GM18873 (cell line): Measurements from ENCODE around the gene PMPCA.

ENCODE experiments used
- ATAC-seq: cut with Tn5 transposase; IDR thresholded peaks from one replicate; pipeline ENCODE4 v1.9.1; 2021; ENCODE audit warnings: mild to moderate bottlenecking, moderate library complexity, moderate number of reproducible peaks; ENCODE audit not compliant: unreplicated experiment, low FRiP score

Gene PMPCA, protein sequence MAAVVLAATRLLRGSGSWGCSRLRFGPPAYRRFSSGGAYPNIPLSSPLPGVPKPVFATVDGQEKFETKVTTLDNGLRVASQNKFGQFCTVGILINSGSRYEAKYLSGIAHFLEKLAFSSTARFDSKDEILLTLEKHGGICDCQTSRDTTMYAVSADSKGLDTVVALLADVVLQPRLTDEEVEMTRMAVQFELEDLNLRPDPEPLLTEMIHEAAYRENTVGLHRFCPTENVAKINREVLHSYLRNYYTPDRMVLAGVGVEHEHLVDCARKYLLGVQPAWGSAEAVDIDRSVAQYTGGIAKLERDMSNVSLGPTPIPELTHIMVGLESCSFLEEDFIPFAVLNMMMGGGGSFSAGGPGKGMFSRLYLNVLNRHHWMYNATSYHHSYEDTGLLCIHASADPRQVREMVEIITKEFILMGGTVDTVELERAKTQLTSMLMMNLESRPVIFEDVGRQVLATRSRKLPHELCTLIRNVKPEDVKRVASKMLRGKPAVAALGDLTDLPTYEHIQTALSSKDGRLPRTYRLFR

GRCh38 chr9:136410500-136411287, at the start of gene PMPCA, which contains the start of gene ENTR1:
Gene PMPCA (plus strand): TSS chr9:136410658. CDS start chr9:136410669, 11 bp downstream.
Gene ENTR1 (minus strand): TSS chr9:136410614. CDS start chr9:136410397, 217 bp downstream.
- ATAC-seq = peak; percentile 57

DNA sequence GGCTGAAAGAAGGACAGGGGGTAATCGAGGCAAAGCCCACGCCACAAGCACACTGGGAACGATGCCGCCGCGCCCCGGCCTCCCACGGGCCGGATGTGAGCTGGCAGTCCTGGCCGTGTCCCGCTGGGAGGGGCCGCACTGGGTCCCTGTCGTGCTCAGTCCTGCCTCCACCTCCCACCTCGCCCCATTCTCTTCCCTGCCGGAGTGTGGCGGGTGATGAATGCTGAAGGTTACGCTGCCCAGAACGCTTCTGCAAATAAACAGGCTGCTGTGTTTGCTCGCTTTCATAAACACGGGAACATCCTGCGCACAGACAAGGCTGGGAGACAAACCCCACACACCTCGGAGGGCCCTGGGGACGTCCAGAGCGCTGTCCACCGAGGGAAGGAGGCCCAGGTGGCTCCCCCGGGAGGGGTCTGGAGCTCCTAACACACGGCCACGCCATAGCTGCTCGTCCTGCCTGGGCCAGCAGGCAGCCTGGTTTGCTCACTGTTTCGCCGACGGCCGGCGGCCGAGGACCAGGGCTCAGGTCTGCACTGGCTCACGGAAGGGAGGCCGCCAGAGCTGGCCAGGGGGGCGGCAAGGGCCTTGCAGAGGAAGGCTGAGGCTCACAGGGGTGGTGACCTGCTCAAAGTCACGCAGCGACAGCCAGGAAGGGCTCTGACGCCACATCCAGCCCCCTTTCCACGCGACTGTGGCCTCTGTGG, 49.3 kb upstream of the PMPCA start:
- no peak for ATAC-seq

DNA sequence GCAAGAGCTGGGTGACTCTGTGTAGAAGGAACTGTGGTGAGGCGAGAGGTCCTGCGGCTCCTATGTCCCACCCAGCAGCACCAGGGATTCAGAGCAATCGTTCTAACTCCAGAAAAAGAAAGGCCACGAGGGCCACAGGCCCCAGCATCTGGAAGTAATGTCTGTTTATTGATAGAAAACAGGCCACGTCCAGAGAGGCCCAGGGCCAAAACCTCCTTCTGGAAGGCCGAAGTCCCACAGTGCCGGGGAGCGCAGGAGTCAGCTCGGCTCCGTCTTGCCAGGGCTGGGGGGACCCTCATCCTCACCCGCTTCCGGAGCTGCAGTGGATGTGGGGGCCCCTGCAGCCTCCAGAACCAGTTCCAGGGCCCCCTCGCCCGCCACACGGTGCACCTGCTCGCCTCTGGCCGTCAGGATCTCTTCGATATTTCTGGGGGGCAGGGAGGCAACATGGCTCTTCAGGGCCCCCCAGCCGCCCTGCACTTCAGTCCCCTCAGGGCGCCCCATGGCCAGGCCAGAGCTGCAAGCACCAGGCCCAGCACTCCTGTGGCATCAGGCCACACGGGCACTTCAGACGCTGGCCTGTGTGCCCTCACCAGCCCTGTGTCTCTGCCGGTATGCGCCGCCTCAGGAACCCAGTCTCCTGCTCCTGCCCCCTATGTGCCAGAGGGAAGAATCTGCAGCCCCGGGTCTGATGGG, 48.6 kb upstream of the PMPCA start:
- ATAC-seq = no peak

DNA sequence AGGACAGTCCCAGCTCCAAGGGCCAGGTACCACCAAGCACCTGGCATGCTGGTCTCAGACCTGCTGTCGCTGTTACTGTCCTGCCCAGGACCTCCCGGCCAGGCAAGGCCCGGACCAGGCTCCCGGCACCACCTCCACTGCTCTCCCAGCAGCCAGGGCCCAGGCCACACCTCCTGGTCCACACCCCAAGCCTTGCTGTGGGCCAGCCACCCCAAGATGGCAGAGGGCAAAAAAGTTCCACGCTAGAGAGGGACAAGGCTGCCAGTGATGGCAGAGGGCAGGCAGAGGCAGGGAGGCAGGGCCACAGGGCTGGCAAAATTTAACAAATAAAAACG, 48.0 kb upstream of the PMPCA start:
- no peak for ATAC-seq

- ATAC-seq = peak; percentile 47
These were observed 47.1 kb upstream of the PMPCA start, which contains the start of gene DNLZ for GRCh38 chr9:136363106-136363948. Gene DNLZ (minus strand): TSS chr9:136363744. CDS start chr9:136363714, 30 bp downstream.

DNA sequence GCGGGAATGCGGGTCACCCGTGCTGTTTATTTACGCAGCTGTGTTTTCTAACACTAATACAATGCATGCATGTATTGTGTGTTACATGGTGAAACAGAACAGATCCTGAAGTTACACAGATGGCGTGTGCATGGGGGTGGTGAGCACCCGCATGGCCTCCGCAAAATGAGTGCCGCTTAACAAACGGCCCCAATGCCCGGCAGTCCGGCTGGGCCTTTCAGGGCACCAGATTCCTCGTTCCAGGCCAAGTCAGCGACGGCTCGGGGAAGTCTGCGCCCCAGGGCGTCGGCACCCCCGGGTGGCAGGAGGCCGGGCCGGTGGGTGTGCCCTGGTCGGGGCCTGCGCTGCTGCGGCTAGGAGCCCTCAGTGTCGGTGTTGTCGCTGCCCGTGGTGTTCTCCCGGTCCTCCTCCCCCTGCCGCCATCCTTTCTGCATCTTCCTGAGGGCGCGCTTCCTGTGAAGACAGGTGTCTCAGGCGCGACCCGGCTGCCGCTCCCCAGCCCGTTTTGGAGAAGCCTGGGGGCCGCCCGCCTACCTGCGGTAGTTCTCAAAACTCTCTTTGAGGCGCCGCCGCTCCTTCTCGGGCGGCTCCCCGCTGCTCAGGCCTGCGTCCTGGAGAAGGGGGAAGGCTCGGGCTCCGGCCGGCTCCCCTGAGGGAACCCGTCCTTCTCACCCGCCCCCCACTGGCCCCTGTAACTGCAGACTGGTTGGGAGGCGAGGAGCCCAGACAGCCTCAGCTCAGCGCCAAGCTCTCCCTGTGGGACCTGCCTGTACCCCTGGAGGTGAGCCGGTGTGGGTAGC, 46.3 kb upstream of the PMPCA start:
- ATAC-seq = peak; percentile 3

- ATAC-seq = no peak
These were observed 45.3 kb upstream of the PMPCA start for GRCh38 chr9:136364942-136365774.

DNA sequence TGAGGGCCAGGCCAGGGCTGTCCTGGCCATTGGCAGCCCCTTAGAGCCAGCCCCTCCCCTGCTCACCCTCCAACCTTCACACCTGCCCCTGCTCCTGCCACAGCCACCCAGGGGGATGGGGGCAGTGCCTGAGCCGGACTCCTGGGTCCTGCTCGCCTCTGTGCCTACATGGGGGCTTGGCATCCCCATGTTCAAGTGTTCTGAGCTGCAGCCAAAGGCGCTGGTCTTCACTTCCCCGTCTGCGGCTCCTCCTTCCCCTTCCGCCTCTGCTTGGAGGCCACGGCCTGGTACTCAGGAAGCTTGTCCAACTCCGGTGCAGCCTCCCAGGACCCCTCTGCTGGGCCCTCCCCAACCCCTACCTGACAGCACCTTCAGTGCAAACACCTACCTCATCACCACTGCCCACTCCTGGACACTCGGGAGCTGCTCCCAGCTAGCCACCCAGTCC, 44.7 kb upstream of the PMPCA start:
- ATAC-seq = no peak

DNA sequence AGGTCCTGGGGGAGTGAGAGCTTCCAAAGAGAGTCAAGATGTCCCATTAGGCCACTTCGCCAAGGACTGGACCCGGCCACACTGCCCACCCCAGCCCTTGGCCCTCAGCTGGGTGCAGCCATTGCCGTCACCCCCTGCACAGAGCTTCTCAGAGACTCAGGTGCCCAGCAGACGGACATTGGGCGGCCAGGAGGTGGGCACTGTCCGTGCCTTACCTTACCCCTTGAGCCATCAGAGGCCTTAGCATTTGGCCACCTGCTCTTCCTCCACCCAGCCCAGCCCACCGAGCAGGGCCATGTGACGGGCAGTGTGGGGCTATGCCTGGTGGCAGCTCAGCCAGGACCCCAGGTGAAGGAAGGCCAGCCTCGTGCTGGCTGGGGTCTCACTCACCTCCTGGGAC, 43.6 kb upstream of the PMPCA start:
- ATAC-seq = no peak

GRCh38 chr9:136367296-136368145, 42.9 kb upstream of the PMPCA start:
- no peak for ATAC-seq

DNA sequence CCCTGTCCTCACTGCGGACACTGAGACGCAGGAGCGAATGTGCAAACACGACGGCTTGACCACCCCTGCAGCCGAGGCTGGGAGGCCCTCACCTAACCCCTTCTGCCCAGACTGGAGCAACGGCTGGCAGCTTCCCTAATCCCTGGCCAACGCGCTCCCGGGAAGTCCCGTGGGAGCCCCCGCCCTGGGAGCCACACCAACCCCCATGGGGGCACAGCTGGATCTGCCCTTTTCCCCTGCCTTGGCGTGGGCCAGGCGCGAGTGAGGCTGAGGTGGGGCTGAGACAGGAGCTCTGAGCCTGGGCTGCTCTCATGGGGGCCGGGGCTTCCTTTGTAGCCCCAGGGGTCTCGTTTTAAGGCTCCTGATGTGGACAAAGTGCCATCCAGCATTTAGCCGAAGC, 42.3 kb upstream of the PMPCA start:
- no peak for ATAC-seq

- ATAC-seq = no peak
These were observed 40.4 kb upstream of the PMPCA start for GRCh38 chr9:136370037-136370436.

- ATAC-seq = no peak
These were observed 39.5 kb upstream of the PMPCA start for GRCh38 chr9:136370687-136371532.

DNA sequence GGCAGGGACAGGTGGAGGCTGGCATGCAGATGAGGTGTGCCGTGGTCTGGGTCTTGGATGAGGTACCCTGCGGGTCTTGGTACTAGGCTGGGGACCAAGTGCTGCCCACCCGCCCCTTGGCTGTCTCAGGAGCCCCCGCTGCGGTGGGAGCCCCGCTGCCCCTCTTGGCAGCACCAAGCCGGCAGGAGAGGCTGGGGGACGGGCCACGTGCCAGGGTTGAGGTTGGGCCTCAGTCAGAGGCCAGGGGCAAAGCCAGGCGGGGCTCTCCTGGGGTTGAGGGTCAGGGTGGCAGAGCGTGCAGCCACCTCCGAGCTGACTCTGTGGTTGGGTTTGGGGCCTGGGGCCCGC, 39.0 kb upstream of the PMPCA start:
- ATAC-seq = no peak

DNA sequence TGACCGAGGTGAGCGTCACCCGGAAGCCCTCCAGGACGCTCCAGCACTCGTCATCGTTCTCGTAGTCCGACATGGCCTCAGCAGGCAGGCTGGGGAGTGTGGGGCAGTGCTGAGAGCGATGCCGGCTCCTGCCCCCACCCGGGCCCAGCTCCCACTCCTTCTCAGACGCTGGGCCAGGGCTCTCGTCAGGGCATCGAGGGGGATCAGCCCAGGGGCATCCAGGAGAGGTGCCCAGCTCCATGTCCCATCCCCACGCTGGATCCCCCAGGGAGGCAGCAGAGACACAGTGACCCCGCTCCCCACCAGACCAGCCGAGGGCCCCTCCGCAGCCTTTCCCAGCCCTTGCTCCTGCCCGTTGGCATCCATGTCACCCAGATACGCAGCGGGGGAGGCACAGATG, 38.5 kb upstream of the PMPCA start:
- ATAC-seq = no peak
